Measurements from ENCODE around the gene ARFGAP1.

ARFGAP1 gene

GRCh38 chr20:63319164-63320040 is 46.8 kb downstream of the ARFGAP1 start:
- ATAC-seq, result no peak
- TF ChIP-seq POU6F1 (CRISPR knock-in tag; IDR thresholded peaks at IDR 0.05; ENCODE audit: borderline replicate concordance, low read depth) (no peak), ARNTL (CRISPR knock-in tag; IDR thresholded peaks at IDR 0.05; ENCODE audit: borderline replicate concordance, low read depth) (no peak), TOX (CRISPR knock-in tag; IDR thresholded peaks at IDR 0.05; ENCODE audit: borderline replicate concordance) (no peak)

GRCh38 chr20:63320041-63320511 is 47.5 kb downstream of the ARFGAP1 start:
- TF ChIP-seq TCF4 (CRISPR knock-in tag; IDR thresholded peaks at IDR 0.05; ENCODE audit: borderline replicate concordance), result no peak

GRCh38 chr20:63320616-63321147 is 48.1 kb downstream of the ARFGAP1 start:
- TF ChIP-seq TOX (CRISPR knock-in tag; IDR thresholded peaks at IDR 0.05; ENCODE audit: borderline replicate concordance), result no peak
- TF ChIP-seq ISL1 (CRISPR knock-in tag; IDR thresholded peaks at IDR 0.05), result no peak
- TF ChIP-seq PPARA (CRISPR knock-in tag; IDR thresholded peaks at IDR 0.05; ENCODE audit: borderline replicate concordance), result no peak
- no peak for TF ChIP-seq ARNTL (CRISPR knock-in tag; IDR thresholded peaks at IDR 0.05; ENCODE audit: borderline replicate concordance, low read depth)
- no peak for TF ChIP-seq PATZ1 (CRISPR knock-in tag; IDR thresholded peaks at IDR 0.05; ENCODE audit: borderline replicate concordance)
- TF ChIP-seq CREB5 (CRISPR knock-in tag; IDR thresholded peaks at IDR 0.05; ENCODE audit: low read depth), result no peak
- no peak for TF ChIP-seq RARB (CRISPR knock-in tag; IDR thresholded peaks at IDR 0.05)
- ATAC-seq, result no peak

More at GRCh38 chr20:63320041-63320511, 47.5 kb downstream of the ARFGAP1 start:
- no peak for ATAC-seq

- TF ChIP-seq POU6F1 (CRISPR knock-in tag; IDR thresholded peaks at IDR 0.05; ENCODE audit: borderline replicate concordance, low read depth), result no peak
- no peak for TF ChIP-seq ZNF8 (CRISPR knock-in tag; IDR thresholded peaks at IDR 0.05)
- TF ChIP-seq SNAI2 (CRISPR knock-in tag; IDR thresholded peaks at IDR 0.05), result no peak
- TF ChIP-seq ZFP3 (CRISPR knock-in tag; IDR thresholded peaks at IDR 0.05), result no peak
- no peak for TF ChIP-seq CREB5 (CRISPR knock-in tag; IDR thresholded peaks at IDR 0.05; ENCODE audit: low read depth)
- TF ChIP-seq ZC3H10 (CRISPR knock-in tag; IDR thresholded peaks at IDR 0.05), result no peak
- no peak for TF ChIP-seq PATZ1 (CRISPR knock-in tag; IDR thresholded peaks at IDR 0.05; ENCODE audit: borderline replicate concordance)
- TF ChIP-seq ISL1 (CRISPR knock-in tag; IDR thresholded peaks at IDR 0.05), result no peak
- no peak for TF ChIP-seq PPARA (CRISPR knock-in tag; IDR thresholded peaks at IDR 0.05; ENCODE audit: borderline replicate concordance)
- TF ChIP-seq BACH2 (CRISPR knock-in tag; IDR thresholded peaks at IDR 0.05; ENCODE audit: borderline replicate concordance), result no peak
- TF ChIP-seq CSDC2 (CRISPR knock-in tag; IDR thresholded peaks at IDR 0.05), result no peak
- no peak for TF ChIP-seq RARB (CRISPR knock-in tag; IDR thresholded peaks at IDR 0.05)
- no peak for TF ChIP-seq TSHZ2 (CRISPR knock-in tag; IDR thresholded peaks at IDR 0.05)
- no peak for TF ChIP-seq ZNF565 (CRISPR knock-in tag; conservative IDR thresholded peaks at IDR 0.05; ENCODE audit: low read depth)
- no peak for TF ChIP-seq GLIS3 (CRISPR knock-in tag; IDR thresholded peaks at IDR 0.05)
- TF ChIP-seq TOX (CRISPR knock-in tag; IDR thresholded peaks at IDR 0.05; ENCODE audit: borderline replicate concordance), result no peak
- TF ChIP-seq TCF4 (CRISPR knock-in tag; IDR thresholded peaks at IDR 0.05; ENCODE audit: borderline replicate concordance), result no peak
- ATAC-seq, result no peak
Measured at GRCh38 chr20:63321148-63321831, 48.7 kb downstream of the ARFGAP1 start.
